ENCODE data around the gene MBOAT1.

The MBOAT1 gene

DNA sequence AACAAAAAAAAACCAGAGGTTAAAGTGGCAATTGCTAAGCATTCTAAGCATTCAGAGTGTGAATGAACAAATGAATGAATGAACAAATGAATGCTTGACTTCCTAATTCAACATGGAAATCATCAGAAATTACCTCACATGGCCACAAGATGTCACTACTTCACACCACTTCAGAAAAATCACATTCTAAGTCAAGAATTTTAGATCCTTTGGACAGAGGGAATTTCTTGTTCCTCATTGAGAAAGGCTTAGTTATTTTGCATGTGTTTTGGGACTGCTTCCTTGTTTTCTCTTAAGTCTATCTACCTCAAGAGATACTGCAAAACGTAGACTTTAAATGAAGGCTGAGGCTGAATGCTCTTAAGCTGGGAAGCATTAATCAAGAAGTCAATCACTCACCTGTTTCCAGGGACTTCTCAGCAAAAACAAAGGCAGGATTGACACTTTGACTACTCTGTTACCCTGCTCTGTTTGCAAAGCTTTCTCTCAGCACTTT lies 120.2 kb downstream of the MBOAT1 start:
- peak; percentile 66 for DNase-seq

DNA sequence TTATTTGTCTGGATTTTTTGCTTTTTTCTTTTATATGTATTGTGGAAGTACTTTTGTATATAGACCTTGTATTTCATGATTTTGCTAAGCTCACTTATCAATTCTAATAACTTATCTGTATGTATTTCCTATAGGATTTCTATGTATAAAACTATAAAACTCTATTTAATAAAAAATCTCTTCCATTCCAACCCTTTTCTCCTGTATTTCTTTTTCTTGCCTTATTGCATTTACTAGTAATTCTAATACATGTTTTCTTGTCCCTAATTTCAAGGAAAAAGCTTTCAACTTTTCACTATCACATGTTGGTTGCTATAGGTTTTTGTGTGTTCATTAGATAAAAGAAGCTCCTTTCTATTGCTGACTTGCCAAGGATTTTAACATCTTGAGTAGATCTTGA lies 125.3 kb downstream of the MBOAT1 start:
- no peak for DNase-seq

DNA sequence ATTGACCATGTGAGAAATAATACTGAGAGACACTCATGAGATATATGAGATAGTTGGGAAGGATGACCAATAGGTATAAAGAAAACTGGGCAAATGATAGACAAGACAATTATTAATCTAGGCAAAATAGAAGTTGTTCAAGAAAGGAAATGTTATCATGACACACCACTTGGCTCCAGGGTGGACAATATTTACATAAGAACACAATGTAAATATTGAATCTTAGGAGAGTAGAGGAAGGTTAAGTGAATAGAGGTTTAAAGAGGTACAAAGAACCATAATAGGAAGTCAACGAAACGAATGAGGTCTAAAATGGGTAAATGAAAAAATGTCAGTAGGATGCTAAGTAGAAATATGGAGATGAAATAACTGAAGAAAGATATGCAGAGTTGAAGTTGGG lies 126.5 kb downstream of the MBOAT1 start:
- no peak for DNase-seq

DNA sequence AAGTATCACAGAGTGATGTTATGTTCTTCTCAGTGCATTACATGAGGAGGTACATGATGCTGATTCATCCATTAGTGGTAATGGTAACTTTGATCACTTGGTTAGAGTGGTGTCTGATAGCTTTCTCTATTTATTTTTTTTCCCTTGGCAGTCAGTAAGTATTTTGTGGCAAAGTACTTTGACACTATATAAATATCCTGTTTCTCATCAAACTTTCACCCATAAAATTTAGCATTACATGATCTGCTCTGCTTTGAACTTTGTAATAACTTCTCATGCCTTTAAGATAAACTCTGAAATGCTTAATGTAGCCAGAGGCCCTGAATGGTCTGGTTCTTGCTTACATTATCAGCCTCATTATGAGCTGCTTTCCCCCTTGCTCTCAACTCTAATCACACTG lies 127.9 kb downstream of the MBOAT1 start:
- DNase-seq: no peak

DNA sequence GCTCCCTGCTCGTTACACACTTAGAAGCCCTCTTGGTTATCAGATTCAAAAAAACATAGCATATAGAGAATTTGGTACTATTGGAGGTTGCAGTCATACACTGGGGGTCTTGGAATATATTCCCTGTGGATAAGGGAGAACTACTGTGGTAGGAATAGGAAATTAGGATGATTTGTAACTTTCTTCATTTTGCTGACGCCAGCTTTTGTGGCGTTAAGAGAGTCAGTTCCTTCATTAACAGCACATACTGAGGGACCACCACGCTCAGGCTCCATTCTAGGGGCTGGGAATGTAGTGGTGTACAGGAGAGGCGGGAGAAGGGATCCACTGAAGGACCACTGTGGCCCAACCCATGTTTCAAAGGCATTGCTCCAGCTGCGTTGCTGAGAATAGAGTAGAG lies 140.3 kb downstream of the MBOAT1 start:
- no peak for DNase-seq

DNA sequence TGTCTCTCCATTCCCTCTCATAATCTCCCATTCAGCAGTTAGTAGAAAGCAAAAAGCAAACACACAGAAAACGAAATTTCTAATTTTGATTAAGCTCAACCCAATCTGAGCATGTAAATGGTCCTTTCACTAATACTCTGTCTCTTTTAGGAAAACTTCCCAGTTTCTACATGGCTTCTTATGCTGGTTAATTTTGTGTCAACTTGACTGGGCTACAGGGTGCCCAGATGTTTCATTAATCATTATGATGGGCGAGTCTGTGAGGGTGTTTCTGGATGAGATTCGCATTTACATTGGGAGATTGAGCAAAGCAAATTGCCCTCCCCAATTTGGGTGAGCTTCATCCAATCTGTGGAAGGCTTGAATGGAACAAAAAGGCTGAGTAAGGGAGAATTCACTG lies 142.2 kb downstream of the MBOAT1 start:
- DNase-seq: no peak

DNA sequence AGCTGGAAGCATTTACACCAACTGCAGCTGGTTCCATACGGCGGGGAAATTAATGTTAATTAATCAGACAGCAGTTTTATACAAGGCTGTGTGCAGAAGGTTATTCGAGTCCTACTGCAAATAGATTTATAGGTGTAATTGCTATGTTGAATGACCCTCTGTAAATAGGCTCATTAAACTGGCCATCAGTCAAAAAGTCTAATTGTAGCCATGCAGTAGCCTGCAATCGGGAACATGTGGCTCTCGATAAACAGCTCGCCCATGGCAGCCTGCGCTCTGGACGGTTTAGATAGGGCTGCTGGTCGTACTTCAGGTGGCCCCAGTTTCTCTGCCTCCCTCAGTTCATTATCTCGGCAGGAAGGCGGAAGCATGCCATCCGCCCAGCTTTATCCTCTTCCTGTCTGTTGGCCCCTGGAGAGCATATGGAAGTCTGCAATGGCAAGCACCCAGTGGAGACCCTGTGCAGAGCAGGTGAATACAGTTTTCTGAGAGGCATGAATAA lies 143.2 kb downstream of the MBOAT1 start:
- DNase-seq: peak; percentile 93

DNA sequence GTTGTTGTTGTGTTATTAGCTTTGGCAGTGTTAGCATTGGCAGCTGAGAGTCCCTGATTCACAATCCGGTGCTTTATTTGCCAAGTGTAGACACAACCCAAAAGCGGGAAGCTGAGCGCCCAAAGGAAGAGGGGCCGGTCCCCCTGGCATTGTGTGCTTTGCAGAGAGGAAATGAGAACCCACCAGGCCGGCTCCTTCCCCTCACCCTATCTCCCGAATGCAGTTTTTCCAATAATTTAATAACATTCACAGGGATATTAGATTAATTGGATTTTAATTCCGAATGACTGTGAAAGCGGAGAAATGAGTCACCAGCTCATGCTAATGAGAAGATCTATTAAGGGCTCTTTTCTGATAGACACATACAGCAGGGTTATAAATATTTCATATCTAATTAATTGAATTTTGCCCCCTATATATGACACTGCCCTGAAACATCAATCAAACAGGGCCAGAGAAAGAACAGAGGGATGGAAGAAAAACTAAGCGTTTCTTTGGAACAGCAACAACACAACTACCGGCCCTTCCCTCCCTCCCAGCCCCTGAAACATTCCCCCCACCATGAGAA lies 143.8 kb downstream of the MBOAT1 start:
- peak; percentile 58 for DNase-seq

DNA sequence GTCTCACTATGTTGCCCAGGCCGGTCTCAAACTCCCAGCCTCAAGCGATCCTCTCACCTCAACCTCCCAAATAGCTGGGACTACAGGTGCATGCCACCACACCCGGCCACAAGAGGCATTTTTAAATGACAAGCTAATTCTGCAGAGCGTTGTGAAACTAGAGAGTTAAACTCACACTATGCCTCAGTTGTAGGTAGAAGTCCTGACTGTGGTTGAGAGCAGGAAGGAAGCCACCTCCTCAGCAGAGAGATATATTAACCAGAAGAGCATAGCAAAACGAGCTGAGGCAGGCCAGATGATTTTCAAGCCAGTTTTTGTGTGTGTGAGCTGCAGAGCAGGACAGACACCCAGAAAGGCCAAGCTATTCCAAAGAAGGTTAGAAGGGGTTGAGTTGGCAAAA lies 150.3 kb downstream of the MBOAT1 start:
- no peak for DNase-seq

DNA sequence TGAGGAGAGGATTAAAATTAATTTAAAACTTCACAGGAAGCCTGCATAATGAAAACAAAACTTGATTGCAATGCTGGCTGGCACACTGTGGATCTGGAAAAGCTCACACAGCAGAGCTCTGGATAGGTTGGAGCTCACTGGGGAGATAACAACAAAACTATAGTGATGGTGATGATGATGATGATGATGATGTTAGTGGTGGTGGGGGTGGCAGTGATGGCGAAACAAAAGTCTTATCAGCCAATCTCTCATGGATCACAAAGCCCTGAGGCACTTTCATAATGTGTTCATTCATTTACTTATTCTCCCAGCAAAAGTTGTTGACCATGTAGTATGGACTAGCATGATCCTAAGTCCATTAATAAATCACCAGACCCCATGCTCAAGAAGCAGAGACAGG lies 152.0 kb downstream of the MBOAT1 start:
- no peak for DNase-seq

DNA sequence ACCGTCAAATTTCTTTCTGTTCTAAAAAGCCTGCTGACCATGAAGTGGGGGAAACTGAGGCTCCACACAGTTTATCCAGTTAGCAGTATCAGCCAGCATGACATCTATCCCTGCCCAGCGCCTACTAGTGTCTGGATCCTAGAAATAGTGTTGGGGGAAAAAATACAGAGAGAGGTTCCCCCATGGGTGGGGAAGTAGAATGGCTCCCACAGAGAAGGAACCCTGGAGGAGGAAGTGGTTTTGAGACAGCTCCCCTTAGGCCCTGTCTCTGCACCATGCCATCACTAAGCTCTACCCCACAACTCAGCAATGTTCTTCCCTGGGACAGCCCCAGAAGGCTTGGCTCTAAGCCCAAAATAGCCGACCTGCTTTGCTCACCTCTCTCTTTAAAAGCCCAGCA lies 153.4 kb downstream of the MBOAT1 start:
- DNase-seq: no peak

DNA sequence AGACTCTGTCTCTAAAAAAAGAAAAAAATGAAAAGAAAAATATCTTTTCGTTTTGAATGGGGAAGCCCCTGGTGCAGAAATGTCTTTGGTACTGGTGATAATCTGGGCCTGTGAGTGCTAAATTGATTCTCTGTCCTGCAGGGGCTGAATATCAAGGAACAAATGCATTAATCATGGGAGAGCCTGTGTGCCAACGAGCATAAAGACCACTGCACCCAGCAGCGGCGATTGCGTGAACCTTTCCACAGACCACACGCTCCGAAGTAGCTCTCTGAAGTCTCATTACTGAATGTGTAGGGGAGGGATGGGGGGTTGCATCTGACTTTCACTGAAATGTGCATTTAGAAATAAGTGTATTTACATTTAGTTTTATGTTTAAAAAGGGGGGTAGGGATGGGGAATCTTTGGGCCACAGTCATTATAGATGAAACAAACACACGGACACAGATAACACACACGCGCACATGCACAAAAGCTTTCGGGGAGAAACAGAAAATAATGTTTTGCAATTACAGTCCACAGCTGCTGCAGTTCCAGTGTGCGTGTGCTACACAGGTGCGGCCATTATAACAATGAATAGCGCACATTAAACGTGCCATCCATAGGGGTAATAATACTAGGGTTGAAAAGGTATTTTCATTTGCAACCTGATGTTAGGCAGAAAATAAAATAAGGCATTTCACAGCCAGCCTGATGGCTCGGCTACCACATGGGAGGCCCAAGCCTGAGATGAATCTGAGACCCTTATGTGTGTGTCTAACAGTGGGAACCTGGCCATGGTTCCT lies 154.0 kb downstream of the MBOAT1 start:
- DNase-seq: no peak

DNA sequence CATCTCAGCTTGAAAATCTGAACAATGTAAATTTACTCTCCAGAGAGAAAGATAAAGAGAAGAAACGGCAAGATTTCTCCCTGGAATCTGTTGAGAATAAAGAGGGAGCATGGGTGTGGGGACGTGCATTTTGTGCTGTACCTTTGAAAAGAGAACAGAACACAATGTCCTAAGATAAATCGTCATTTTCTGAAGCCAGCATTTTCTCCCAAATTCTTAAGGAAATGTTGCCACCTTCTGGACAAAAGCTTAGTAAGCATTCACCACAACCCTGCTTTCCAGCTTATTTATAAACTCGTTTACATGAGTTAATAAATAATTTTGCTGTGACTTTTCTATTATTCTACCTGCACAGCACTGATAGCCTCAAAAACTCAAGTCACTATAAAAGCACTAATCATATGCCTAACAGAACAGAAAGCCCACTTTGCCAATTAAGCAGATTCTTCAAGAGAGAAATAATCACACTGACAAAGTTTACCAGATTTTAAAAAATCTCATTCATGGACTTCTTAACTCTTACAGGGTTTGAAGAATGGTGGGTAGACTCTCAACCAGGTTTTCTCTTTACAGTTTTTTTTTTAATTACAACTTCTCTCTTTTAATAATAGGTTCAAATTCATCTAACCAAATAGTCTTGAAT lies 155.8 kb downstream of the MBOAT1 start:
- peak; percentile 90 for DNase-seq

DNA sequence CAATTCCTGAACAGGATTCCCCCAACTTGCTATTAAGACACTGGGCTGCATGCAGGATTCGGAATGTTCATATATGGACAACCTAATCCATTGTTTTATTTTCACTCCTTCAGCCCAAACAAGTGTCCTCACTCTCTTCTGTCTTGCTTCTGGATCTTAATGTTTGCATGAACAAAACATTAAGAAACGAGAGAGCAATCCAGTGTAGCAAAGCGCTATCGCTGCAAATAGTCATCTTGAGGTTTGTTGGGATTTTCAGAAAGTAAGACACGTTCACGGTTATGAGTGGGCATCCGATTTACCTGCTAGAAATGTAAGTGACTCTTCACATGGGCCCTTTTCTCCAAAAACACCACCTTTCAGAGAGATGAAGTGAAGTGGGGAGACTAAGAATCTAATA lies 156.4 kb downstream of the MBOAT1 start:
- peak; percentile 65 for DNase-seq
